ENCODE data around the gene PPOX. TPM values are rescaled to one million over a fixed set of nuclear protein-coding genes. Genes with fewer than 3 reads are reported as not detected.

Gene PPOX
- total RNA-seq, 2 donors from 2014 or later: 8.3 to 9.6 TPM

DNA sequence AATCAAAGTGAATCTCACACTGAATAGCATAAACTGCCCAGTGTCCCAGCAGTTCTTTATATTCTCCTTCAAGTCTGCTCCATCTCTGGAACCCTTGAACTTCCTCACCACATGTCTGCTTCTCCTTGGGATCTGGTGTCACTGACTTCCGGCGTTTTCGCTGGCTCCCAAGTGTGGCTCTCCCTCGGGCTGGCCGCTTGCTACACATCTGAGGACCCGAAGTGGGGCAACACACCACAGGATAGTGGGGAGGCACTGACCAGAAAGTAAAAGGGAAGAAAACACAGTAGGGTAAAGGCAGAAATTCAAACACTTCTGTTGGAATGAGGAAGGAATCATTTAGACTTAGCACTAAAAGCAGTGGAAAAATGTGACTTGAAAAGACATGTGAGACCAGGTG lies 43.3 kb upstream of the PPOX start:
- no peaks in the 10 kb centered on the region for H3K27me3 ChIP-seq
- peaks cover 74% of the 10 kb centered on the region for H3K36me3 ChIP-seq
- H3K9me3 ChIP-seq: no peaks in the 10 kb centered on the region
- no peak overlapping the region for H3K4me3 ChIP-seq
- no peak for DNase-seq (ENCODE audit: low spot score)
- TF ChIP-seq, protein P1, sequence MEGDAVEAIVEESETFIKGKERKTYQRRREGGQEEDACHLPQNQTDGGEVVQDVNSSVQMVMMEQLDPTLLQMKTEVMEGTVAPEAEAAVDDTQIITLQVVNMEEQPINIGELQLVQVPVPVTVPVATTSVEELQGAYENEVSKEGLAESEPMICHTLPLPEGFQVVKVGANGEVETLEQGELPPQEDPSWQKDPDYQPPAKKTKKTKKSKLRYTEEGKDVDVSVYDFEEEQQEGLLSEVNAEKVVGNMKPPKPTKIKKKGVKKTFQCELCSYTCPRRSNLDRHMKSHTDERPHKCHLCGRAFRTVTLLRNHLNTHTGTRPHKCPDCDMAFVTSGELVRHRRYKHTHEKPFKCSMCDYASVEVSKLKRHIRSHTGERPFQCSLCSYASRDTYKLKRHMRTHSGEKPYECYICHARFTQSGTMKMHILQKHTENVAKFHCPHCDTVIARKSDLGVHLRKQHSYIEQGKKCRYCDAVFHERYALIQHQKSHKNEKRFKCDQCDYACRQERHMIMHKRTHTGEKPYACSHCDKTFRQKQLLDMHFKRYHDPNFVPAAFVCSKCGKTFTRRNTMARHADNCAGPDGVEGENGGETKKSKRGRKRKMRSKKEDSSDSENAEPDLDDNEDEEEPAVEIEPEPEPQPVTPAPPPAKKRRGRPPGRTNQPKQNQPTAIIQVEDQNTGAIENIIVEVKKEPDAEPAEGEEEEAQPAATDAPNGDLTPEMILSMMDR (IDR thresholded peaks at IDR 0.05): no peak
- peaks cover 0 to 20% of the 10 kb centered on the region in 2 donors for H3K4me1 ChIP-seq
- no peak overlapping the region for H3K27ac ChIP-seq

DNA sequence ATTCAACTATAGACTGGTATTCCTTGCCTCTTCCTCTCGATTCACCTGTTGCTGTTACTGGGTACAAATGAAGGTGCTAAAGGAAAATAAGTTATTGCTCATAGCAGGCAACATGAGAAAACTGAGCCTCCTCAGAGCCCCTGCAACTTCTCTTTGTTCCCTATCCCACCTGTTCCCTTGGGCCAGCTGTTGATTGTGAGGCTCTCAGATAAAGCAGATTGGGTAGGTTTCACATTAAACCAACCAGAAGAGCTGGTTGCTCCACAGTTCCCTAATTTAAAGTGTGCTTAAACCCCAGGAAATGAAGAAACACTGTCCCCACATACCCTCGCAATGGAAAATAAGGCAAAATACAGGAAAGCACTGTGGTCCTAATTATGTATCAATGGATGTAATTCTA lies 38.6 kb upstream of the PPOX start:
- no peak for DNase-seq (ENCODE audit: low spot score)
- Histone ChIP-seq H3K27ac (no peak overlapping the region), H3K27me3 (no peaks in the 10 kb centered on the region), H3K36me3 (peaks cover 60% of the 10 kb centered on the region), H3K4me3 (no peak overlapping the region), H3K4me1 (peaks cover 0 to 23% of the 10 kb centered on the region in 2 donors), H3K9me3 (no peaks in the 10 kb centered on the region)
- TF ChIP-seq, protein P1 (IDR thresholded peaks at IDR 0.05): no peak

DNA sequence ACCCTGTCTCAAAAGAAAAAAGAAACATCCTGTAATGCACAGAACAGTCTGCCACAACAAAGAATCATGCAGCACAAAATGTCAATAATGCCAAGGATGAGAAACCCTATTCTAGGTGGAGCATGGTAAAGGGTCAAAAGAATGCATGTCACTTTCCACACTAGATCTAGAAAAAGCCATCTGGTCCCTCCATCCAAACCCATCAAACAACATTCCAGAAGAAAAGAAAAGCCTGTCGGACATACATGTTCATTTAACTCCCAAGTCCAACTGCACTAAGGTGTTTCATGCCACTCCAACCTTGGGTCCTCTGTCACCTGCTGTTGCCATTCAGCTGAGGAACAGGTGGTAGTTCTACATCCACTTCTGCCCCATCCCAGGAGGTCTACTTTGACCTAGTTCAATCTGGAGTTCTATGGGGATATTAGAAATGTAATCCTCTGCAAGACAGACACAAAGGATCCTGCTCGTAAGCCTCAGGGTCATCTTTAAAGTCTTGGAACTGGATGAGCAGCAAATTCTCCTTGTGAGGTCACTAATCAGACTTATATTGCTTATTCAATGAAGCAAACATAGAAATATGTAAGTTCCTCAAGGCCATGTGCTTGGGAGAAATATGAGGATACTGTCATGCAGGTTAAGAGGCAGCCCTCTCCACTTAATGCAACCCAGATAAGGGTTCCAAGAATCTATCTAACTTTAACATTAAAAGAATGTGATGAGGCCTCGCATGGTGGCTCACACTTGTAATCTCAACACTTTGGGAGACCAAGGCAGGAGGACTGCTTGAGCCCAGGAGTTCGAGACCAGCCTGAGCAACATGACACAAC lies 37.4 kb upstream of the PPOX start:
- H3K9me3 ChIP-seq: no peaks in the 10 kb centered on the region
- DNase-seq (ENCODE audit: low spot score): no peak
- peaks cover 0 to 29% of the 10 kb centered on the region in 2 donors for H3K4me1 ChIP-seq
- TF ChIP-seq, protein P1 (IDR thresholded peaks at IDR 0.05): no peak
- peaks cover 48% of the 10 kb centered on the region for H3K36me3 ChIP-seq
- H3K4me3 ChIP-seq: no peak overlapping the region
- no peaks in the 10 kb centered on the region for H3K27me3 ChIP-seq
- no peak overlapping the region for H3K27ac ChIP-seq

DNA sequence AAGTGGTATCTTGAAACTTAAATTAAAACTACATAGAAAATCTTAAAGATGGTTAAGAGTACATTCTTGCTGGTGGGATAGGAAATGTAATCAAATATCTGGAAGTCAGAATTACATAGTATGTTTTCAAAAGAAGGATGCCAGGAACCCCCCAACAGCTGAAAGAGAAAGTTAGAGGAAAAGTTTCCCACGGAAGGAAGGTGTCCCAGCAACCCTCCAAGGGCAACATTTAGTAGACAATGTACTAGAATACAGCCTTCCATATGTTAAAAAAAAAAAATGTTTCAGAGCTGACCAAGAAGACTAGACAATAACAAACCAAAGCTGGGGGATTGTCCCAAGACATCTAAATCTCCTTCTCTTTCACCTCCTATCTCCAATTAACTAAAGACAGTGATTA lies 36.0 kb upstream of the PPOX start:
- H3K9me3 ChIP-seq: no peaks in the 10 kb centered on the region
- H3K4me3 ChIP-seq: no peak overlapping the region
- H3K4me1 ChIP-seq: peaks cover 0 to 37% of the 10 kb centered on the region in 2 donors

DNA sequence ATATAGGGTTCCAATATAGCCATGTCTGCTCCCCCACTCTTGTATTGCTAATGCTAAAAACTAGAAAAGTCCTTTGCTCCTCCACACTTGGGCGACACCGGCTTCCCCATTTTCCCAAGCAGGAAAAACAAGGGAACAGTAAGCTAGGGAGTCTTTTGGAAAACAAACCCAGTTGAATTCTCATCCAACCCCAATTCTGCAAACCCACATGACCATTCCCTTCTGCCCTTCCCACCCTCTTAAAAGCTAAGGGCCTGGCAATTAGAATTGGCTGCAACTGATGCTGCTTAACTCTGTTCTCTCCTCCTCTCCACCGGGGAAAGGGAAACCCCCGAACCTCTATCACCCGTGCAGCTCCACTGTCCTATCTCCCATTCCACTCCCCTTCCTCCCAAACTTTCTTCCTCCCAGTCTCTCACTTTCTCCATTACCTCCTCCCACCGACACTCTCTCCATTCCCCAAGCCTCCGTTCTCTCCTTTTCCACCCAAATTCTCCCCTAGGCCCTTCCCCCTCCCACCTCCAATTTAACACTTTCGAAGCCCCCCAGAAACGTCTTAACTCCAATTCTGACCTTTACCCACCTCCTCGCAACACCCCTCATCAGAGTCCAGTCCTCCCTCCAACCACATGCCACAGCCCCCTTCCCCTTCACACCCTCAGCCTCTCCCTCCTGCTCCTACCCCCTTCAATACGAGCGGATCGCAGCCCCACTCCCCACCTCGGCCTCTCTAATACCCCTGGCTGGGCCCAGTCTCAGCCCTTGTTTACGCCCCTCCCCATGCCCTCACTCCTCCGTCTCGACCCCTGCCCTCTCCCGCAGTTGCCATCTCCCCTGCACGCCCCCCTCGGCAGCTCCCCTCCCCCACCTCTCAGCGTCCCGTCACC lies 34.5 kb upstream of the PPOX start:
- H3K27me3 ChIP-seq: no peaks in the 10 kb centered on the region
- H3K27ac ChIP-seq: peak overlapping the region; percentile 93 to 95
- H3K4me3 ChIP-seq: peak overlapping the region; percentile 81 to 83
- H3K9me3 ChIP-seq: no peaks in the 10 kb centered on the region
- H3K4me1 ChIP-seq: peaks cover 0 to 37% of the 10 kb centered on the region in 2 donors
- peaks cover 20% of the 10 kb centered on the region for H3K36me3 ChIP-seq
- DNase-seq (ENCODE audit: low spot score): no peak
- TF ChIP-seq, protein P1 (IDR thresholded peaks at IDR 0.05): no peak

More for the DNA sequence above, 36.0 kb upstream of the PPOX start:
- no peak for DNase-seq (ENCODE audit: low spot score)
- TF ChIP-seq, protein P1 (IDR thresholded peaks at IDR 0.05): no peak
- H3K27ac ChIP-seq: no peak overlapping the region
- peaks cover 33% of the 10 kb centered on the region for H3K36me3 ChIP-seq
- H3K27me3 ChIP-seq: no peaks in the 10 kb centered on the region

Data from right atrium auricular region (tissue), 2 donors.